Central memory CD4-positive, alpha-beta T cell (primary cell): Measurements from ENCODE around the gene CUL1.
A peak's percentile ranks its signal among the peaks of the same experiment; 100 is the strongest.

Source experiments
- DNase-seq: peaks from one replicate; pipeline ENCODE4 v3.0.0; 2022

Gene CUL1

GRCh38 chr7:148809856-148810255, 111.2 kb downstream of the CUL1 start:
- no peak for DNase-seq

- no peak for DNase-seq
These were observed 113.2 kb downstream of the CUL1 start for GRCh38 chr7:148811892-148812291.

- DNase-seq = no peak
These were observed 115.2 kb downstream of the CUL1 start for GRCh38 chr7:148813890-148814289.

GRCh38 chr7:148814922-148815559, 116.3 kb downstream of the CUL1 start:
- no peak for DNase-seq

GRCh38 chr7:148815612-148816011, 116.9 kb downstream of the CUL1 start:
- DNase-seq = no peak

- no peak for DNase-seq
These were observed 121.1 kb downstream of the CUL1 start for GRCh38 chr7:148819697-148820360.

GRCh38 chr7:148821422-148821821, 122.7 kb downstream of the CUL1 start:
- DNase-seq = no peak

- DNase-seq = no peak
These were observed 126.2 kb downstream of the CUL1 start for GRCh38 chr7:148824864-148825263.

GRCh38 chr7:148825338-148825737, 126.6 kb downstream of the CUL1 start:
- no peak for DNase-seq

GRCh38 chr7:148828965-148829364, 130.3 kb downstream of the CUL1 start:
- DNase-seq = no peak

- DNase-seq = no peak
These were observed 132.4 kb downstream of the CUL1 start for GRCh38 chr7:148830897-148831692.

- DNase-seq = no peak
These were observed 133.1 kb downstream of the CUL1 start for GRCh38 chr7:148831782-148832181.

GRCh38 chr7:148834605-148835004, 135.9 kb downstream of the CUL1 start:
- no peak for DNase-seq

GRCh38 chr7:148835854-148836253, 137.2 kb downstream of the CUL1 start:
- no peak for DNase-seq

GRCh38 chr7:148838905-148839304, 140.2 kb downstream of the CUL1 start:
- DNase-seq = peak; percentile 4

GRCh38 chr7:148847815-148848734, 149.4 kb downstream of the CUL1 start:
- DNase-seq = no peak

- no peak for DNase-seq
These were observed 150.8 kb downstream of the CUL1 start for GRCh38 chr7:148849393-148850098.

GRCh38 chr7:148850564-148850963, 151.9 kb downstream of the CUL1 start:
- no peak for DNase-seq
